ENCODE measurements around the gene SLC8A1.

Gene SLC8A1

GRCh38 chr2:40380721-40381120 lies 71.2 kb downstream of the SLC8A1 start:
- no peak for DNase-seq

GRCh38 chr2:40380041-40380440 lies 71.8 kb downstream of the SLC8A1 start:
- no peak for DNase-seq

- DNase-seq, result no peak
Measured at GRCh38 chr2:40374543-40375240, 77.2 kb downstream of the SLC8A1 start.

- no peak for DNase-seq
Measured at GRCh38 chr2:40373111-40373510, 78.8 kb downstream of the SLC8A1 start.

GRCh38 chr2:40372283-40372985 lies 79.5 kb downstream of the SLC8A1 start:
- no peak for DNase-seq

- no peak for DNase-seq
Measured at GRCh38 chr2:40371525-40372282, 80.2 kb downstream of the SLC8A1 start.

GRCh38 chr2:40370007-40370395 lies 81.9 kb downstream of the SLC8A1 start:
- peak; percentile 1 for DNase-seq

GRCh38 chr2:40369267-40370006 lies 82.5 kb downstream of the SLC8A1 start:
- no peak for DNase-seq

- no peak for DNase-seq
Measured at GRCh38 chr2:40367652-40368051, 84.2 kb downstream of the SLC8A1 start.

- DNase-seq, result no peak
Measured at GRCh38 chr2:40367032-40367431, 84.9 kb downstream of the SLC8A1 start.

GRCh38 chr2:40364151-40364874 lies 87.6 kb downstream of the SLC8A1 start:
- no peak for DNase-seq

- DNase-seq, result no peak
Measured at GRCh38 chr2:40363631-40364030, 88.3 kb downstream of the SLC8A1 start.

- no peak for DNase-seq
Measured at GRCh38 chr2:40363231-40363630, 88.7 kb downstream of the SLC8A1 start.

- DNase-seq, result no peak
Measured at GRCh38 chr2:40361478-40361877, 90.4 kb downstream of the SLC8A1 start.

- no peak for DNase-seq
Measured at GRCh38 chr2:40360652-40361051, 91.2 kb downstream of the SLC8A1 start.

- DNase-seq, result no peak
Measured at GRCh38 chr2:40359811-40360210, 92.1 kb downstream of the SLC8A1 start.

- no peak for DNase-seq
Measured at GRCh38 chr2:40358783-40359182, 93.1 kb downstream of the SLC8A1 start.

- DNase-seq, result no peak
Measured at GRCh38 chr2:40357667-40358066, 94.2 kb downstream of the SLC8A1 start.

GRCh38 chr2:40355451-40355850 lies 96.4 kb downstream of the SLC8A1 start:
- no peak for DNase-seq

- DNase-seq, result no peak
Measured at GRCh38 chr2:40353231-40353630, 98.7 kb downstream of the SLC8A1 start.

- DNase-seq, result no peak
Measured at GRCh38 chr2:40352703-40353099, 99.2 kb downstream of the SLC8A1 start.

GRCh38 chr2:40352041-40352702 lies 99.7 kb downstream of the SLC8A1 start:
- DNase-seq, result no peak

Data from activated CD4-positive, alpha-beta T cell treated with anti-CD3 and anti-CD28 coated beads, Interleukin-2, amount 50 U/mL, for 16 hours (primary cell).